GM06990 (cell line): ENCODE measurements around the gene CSH1.
A peak's percentile ranks its signal among the peaks of the same experiment; 100 is the strongest.
"Not testable (repeated sequence)": the region's sequence is repeated elsewhere in the genome, so short reads cannot be mapped to it uniquely, and the experiment has no call there.

Experiments used
- DNase-seq: peaks from one replicate; pipeline ENCODE4 v3.0.0-alpha.2; 2011; ENCODE audit not compliant: insufficient read length; ENCODE audit errors: extremely low read depth
- H3K27me3 ChIP-seq: replicated peaks from 2 replicates; pipeline ENCODE4 v1.6.0; 2011; ENCODE audit warnings: low read length; ENCODE audit not compliant: control insufficient read depth, insufficient read depth
- H3K36me3 ChIP-seq: 2 replicates; pipeline ENCODE4 v1.5.1; 2011; ENCODE audit warnings: low read length; ENCODE audit not compliant: control insufficient read depth, insufficient read depth
- H3K4me3 ChIP-seq: replicated peaks from 2 replicates; pipeline ENCODE4 v1.5.1; 2011; ENCODE audit warnings: low read depth, mild to moderate bottlenecking, control low read depth, low read length
- TF ChIP-seq, protein P1 (sequence below): IDR thresholded peaks from 2 replicates; pipeline ENCODE4 v1.5.1; 2011; ENCODE audit warnings: low read length, control low read depth, mild to moderate bottlenecking, inconsistent platforms; ENCODE audit not compliant: insufficient read depth, poor library complexity, severe bottlenecking

Gene CSH1

GRCh38 chr17:63892316-63893037, 3.9 kb downstream of the CSH1 start:
- not testable (repeated sequence) for DNase-seq, H3K27me3 ChIP-seq, H3K4me3 ChIP-seq, H3K36me3 ChIP-seq

GRCh38 chr17:63889026-63889848, 7.1 kb downstream of the CSH1 start:
- TF ChIP-seq, protein P1, sequence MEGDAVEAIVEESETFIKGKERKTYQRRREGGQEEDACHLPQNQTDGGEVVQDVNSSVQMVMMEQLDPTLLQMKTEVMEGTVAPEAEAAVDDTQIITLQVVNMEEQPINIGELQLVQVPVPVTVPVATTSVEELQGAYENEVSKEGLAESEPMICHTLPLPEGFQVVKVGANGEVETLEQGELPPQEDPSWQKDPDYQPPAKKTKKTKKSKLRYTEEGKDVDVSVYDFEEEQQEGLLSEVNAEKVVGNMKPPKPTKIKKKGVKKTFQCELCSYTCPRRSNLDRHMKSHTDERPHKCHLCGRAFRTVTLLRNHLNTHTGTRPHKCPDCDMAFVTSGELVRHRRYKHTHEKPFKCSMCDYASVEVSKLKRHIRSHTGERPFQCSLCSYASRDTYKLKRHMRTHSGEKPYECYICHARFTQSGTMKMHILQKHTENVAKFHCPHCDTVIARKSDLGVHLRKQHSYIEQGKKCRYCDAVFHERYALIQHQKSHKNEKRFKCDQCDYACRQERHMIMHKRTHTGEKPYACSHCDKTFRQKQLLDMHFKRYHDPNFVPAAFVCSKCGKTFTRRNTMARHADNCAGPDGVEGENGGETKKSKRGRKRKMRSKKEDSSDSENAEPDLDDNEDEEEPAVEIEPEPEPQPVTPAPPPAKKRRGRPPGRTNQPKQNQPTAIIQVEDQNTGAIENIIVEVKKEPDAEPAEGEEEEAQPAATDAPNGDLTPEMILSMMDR = peak; percentile 41
- not testable (repeated sequence) for DNase-seq

DNA sequence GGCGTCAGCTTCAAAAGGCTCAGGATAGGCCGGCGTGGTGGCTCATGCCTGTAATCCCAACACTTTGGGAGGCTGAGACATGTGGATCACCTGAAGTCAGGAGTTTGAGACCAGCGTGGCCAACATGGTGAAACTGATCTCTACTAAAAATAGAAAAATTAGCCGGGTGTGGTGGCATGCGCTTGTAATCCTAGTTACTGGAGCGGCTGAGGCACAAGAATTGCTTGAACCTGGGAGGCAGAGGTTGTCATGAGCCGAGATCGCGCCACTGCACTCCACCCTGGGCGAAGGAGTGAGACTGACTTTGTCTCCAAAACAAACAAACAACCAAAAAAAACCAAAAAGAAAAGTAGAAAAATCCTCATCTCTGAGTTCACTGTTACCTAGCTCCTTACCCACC, 11.3 kb downstream of the CSH1 start:
- DNase-seq, H3K27me3 ChIP-seq, H3K36me3 ChIP-seq, H3K4me3 ChIP-seq: not testable (repeated sequence)

More at GRCh38 chr17:63889026-63889848, 7.1 kb downstream of the CSH1 start:
- not testable (repeated sequence) for H3K27me3 ChIP-seq, H3K36me3 ChIP-seq, H3K4me3 ChIP-seq

DNA sequence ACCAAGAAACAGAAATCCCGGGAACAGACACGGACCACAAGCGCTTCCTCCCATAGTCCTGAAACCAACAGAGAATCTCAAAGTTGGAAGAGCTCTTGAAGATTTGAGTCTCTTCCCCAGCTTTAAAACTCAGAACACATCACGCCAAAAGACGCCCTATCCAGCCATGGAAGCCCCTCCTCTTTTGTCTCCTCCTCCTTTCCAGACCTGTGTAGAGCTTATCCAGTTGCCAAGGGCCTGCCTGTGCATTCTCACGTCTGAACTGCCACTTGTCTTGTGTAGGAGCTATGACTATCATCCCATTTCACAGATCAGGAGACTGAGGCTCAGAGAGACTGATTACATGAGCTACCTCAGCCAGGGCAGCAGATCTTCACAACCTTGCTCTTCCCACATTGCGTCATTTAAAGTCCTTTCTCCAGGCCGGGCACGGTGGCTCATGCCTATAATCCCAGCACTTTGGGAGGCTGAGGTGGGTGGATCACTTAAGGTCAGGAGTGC, 13.7 kb downstream of the CSH1 start:
- H3K27me3 ChIP-seq, DNase-seq, H3K4me3 ChIP-seq, H3K36me3 ChIP-seq: not testable (repeated sequence)

GRCh38 chr17:63881935-63882601, 14.3 kb downstream of the CSH1 start, which contains the start of gene GH2:
GH2 (minus strand) TSS chr17:63881944; CDS start chr17:63881801, 143 bp downstream.
- no peak for DNase-seq
- no peaks in the 10 kb centered on the region for H3K36me3 ChIP-seq
- no peaks in the 10 kb centered on the region for H3K27me3 ChIP-seq
- TF ChIP-seq, protein P1 = peak; percentile 74
- no peak within 1 kb of the TSS for H3K4me3 ChIP-seq

- not testable (repeated sequence) for H3K4me3 ChIP-seq, H3K36me3 ChIP-seq, DNase-seq, H3K27me3 ChIP-seq
These were observed 15.0 kb downstream of the CSH1 start for GRCh38 chr17:63881337-63881736.

- H3K27me3 ChIP-seq = no peaks in the 10 kb centered on the region
- TF ChIP-seq, protein P1 = no peak
- H3K4me3 ChIP-seq = no peak overlapping the region
- no peaks in the 10 kb centered on the region for H3K36me3 ChIP-seq
- no peak for DNase-seq
These were observed 15.7 kb downstream of the CSH1 start for GRCh38 chr17:63880706-63881105.

DNA sequence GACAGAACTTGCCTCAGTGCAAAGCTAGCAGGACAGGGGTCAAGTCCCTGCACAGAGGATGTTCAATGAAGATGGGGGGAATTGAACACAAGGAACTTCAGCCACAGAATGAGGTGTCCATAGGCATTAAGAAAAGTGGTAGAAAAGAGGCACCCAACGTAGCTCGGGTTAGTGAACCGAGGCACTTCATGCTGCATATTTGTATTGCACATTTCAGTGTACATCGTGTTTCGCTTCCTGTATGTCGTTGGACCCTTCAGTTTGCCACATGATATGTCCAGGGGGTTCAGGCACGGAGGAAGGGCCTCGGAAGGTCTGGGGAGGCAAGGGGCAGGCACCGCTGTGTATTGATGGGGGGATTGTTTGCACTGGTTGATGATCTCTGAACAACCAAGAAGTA, 18.0 kb downstream of the CSH1 start:
- H3K4me3 ChIP-seq, H3K36me3 ChIP-seq, H3K27me3 ChIP-seq, DNase-seq: not testable (repeated sequence)

- H3K27me3 ChIP-seq, H3K36me3 ChIP-seq, H3K4me3 ChIP-seq, DNase-seq: not testable (repeated sequence)
These were observed 21.7 kb downstream of the CSH1 start for GRCh38 chr17:63874693-63875092.

GRCh38 chr17:63874061-63874626, 22.2 kb downstream of the CSH1 start:
- H3K36me3 ChIP-seq, DNase-seq, H3K27me3 ChIP-seq, H3K4me3 ChIP-seq: not testable (repeated sequence)
